ENCODE data around the gene ABHD16A. TPM values are rescaled to one million over a fixed set of nuclear protein-coding genes. Genes with fewer than 3 reads are reported as not detected.

ABHD16A gene
- total RNA-seq, 2 donors from 2014 or later: 48.9 TPM

DNA sequence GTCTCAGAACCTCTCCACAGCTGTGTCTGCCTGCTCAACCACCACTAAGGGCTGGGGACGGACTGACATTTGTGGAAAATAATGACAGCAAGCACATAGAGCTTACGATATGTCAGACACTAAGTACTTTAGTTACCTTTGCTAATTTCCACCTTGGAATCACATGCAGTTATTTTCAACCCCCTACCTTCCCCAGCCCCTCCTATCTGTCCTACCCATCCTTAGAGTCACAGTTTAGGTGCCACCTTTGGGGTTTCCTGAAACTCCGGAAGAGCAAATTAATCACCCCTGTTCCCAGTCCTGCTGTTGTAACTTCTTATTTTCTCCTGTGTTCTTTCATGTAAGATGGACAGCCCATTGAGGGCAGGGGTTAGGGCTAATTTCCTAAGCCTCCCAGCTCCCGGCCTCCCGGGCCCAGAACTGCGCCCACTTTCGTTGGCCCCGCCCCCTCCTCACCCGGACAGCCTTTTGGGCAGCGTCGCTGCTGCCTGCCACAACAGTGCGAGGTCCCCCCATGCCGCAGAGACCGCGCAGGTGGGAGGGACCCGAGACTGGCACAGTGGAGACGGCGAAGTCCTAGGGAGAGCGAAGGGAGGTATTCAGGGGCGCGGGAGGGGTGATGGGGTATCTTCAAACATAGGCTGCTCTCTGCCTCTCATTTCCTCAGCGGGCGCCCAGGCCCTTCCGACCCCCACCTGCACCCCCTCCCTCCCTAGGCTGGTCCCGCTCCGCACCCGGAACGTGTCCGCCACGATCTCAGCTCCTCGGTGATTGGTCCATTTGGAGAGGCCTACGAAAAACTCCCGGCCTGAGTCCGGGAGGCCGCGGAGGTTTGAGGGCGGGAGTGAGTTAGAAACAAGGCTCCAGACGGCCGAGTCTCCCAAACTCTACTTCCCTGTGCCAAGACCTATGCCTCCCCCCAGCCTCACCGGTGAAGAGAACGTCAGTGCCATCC, 24.9 kb upstream of the ABHD16A start:
- Mint-ChIP-seq H3K4me3 (peak overlapping the region; percentile 55 to 83), H3K27ac (no peak overlapping the region), H3K27me3 (ENCODE audit: low read depth) (no peaks in the 10 kb centered on the region), H3K36me3 (ENCODE audit: insufficient read depth in 2 of 2) (peaks cover 3 to 12% of the 10 kb centered on the region in 2 donors), H3K4me1 (ENCODE audit: low read depth) (peaks cover 54% of the 10 kb centered on the region), H3K9me3 (no peaks in the 10 kb centered on the region)
- ATAC-seq (replicated peaks in 1 of 2) (no peak), DNase-seq (no peak)

DNA sequence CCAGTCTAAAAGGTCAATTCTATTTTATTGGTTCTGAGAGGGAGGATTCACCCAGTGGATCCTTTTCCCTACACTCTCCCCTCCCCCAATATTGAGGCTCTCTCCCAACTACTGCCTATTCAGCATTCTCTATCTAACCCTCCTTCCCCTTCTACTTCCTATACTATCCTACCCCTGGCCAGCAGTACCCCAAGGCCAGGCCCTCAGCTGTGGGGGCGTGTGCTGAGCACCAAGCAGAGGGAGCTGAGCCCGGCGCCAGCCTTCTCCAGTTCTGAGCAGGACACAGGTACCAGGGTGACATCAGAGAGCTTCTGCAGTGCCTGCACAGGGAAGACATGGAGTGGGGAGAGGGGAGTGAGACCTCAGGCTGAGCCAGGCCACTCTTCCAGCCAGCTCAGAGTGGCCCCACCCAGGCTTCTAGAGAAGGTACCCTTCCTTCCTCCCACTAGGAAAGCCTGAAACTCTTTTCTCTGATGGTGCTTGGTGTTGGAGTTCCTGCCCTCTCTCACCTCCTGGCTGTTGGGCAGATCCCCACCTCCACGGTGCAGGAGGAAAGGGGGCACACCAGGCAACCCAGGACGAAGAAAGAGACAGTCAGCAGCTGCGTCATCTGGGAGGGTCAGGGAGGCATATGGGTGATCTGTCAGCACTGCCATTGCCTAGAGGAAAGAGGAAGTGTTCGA, 24.1 kb upstream of the ABHD16A start:
- Mint-ChIP-seq H3K4me1 (ENCODE audit: low read depth) (peaks cover 55% of the 10 kb centered on the region), H3K27ac (no peak overlapping the region), H3K9me3 (no peaks in the 10 kb centered on the region), H3K36me3 (ENCODE audit: insufficient read depth in 2 of 2) (peaks cover 3 to 12% of the 10 kb centered on the region in 2 donors), H3K27me3 (ENCODE audit: low read depth) (no peaks in the 10 kb centered on the region), H3K4me3 (peak overlapping the region; percentile 34 to 55)
- ATAC-seq (replicated peaks in 1 of 2): no peak
- no peak for DNase-seq

DNA sequence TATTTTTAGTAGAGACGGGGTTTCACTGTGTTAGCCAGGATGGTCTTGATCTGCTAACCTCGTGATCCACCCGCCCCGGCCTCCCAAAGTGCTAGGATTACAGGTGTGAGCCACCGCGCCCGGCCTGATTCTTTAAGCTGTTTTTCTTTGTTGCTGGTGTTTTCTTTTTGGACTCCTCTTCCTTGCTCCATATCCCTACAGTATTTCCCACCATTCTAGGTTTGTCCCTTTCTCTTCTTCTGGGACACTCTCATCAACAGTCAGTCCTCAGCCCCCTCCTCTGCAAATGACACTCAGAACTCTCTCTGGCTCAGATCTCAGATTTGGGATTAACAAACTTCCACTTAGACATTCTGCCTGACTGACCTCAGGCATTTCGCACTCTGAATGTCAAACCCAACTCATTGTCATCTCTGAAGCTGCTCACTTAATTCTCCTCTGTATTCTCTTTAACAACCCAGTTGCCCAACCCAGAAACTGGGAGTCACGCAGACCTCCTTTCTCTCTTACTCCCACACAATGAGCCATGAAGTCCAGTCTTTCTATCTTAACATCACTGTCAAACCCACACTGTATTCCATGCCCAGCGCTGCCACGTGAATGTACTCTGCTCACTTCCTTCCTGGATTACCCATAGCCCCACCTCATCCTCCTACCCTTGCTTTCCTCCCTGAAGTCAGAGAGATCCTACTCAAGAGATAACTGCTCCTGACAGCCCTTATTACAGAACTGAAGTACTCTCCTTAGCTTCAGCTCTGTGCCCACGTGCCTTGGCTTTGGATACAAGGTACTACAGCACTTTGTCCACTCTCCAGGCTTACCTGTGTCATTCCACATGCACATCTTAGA, 22.6 kb upstream of the ABHD16A start:
- Mint-ChIP-seq H3K36me3 (ENCODE audit: insufficient read depth in 2 of 2) (peaks cover 0 to 5% of the 10 kb centered on the region in 2 donors), H3K9me3 (no peaks in the 10 kb centered on the region), H3K27me3 (ENCODE audit: low read depth) (no peaks in the 10 kb centered on the region), H3K4me3 (no peak overlapping the region), H3K27ac (no peak overlapping the region), H3K4me1 (ENCODE audit: low read depth) (peaks cover 56% of the 10 kb centered on the region)
- ATAC-seq (replicated peaks in 1 of 2) (peak in 1 of 2 donors; percentile 12), DNase-seq (no peak)

DNA sequence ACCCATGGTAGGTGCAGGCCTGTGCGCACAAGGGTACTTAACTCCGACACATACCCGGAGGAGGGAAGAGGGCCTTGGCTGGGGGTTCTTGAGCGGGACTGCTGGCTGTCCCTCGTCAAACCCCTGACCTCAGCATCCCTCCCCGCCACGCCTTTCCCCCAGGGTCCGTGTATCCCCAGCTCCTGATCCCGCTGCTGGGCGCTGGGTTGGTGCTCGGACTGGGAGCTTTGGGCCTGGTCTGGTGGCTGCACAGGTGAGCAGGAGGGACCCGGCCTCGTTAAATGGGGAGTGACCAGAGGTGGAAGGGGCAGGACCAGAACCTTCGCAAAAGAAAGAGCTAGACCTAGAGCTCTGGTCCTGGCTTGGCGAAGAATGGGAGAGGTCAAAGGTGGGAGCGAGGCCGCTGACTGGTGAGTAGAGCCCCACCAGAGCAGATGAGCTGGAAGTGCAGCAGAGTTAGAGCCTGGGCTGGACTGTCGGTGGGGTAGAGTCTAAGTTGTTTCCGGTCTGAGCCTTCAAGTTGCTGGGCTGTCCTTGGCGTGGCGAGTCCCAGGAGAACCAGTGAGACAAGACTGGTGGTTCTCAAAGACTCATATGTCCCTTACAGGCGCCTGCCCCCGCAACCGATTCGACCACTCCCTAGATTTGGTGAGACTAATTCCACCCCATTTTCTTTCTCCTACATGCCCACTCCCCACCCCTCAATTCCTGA, 21.0 kb upstream of the ABHD16A start:
- no peak overlapping the region for H3K27ac Mint-ChIP-seq
- H3K9me3 Mint-ChIP-seq: no peaks in the 10 kb centered on the region
- DNase-seq: no peak
- peaks cover 44% of the 10 kb centered on the region for H3K4me1 Mint-ChIP-seq (ENCODE audit: low read depth)
- H3K4me3 Mint-ChIP-seq: no peak overlapping the region
- no peaks in the 10 kb centered on the region for H3K27me3 Mint-ChIP-seq (ENCODE audit: low read depth)
- H3K36me3 Mint-ChIP-seq (ENCODE audit: insufficient read depth in 2 of 2): peaks cover 0 to 2% of the 10 kb centered on the region in 2 donors
- ATAC-seq (replicated peaks in 1 of 2): no peak

DNA sequence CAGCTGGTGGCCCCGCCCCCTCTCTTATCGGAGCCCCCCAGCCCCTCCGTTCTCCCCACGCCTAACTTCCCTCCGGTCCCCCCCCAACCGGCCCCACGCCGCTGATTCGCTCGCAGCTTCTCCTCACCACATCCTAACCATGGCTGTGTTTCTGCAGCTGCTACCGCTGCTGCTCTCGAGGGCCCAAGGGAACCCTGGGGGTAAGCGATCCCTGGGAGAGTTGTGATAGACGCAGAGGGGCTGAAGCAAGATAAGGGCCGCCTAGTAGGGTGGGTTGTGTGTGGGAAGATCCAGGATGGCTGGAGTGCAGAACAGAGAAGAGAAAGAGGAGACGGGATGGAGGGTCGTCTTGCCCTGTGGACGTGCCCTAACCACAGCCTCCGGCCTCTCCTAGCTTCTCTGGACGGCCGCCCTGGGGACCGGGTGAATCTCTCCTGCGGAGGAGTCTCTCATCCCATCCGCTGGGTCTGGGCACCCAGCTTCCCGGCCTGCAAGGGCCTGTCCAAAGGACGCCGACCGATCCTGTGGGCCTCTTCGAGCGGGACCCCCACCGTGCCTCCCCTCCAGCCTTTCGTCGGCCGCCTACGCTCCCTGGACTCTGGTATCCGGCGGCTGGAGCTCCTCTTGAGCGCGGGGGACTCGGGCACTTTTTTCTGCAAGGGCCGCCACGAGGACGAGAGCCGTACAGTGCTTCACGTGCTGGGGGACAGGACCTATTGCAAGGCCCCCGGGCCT, 20.3 kb upstream of the ABHD16A start, which contains the start of gene MPIG6B:
Gene MPIG6B (plus strand): TSS at position 129 of the 735 bp plus-strand sequence. CDS start 11 bp downstream, at position 140.
- H3K36me3 Mint-ChIP-seq (ENCODE audit: insufficient read depth in 2 of 2): peaks cover 0 to 2% of the 10 kb centered on the region in 2 donors
- ATAC-seq (replicated peaks in 1 of 2) (no peak), DNase-seq (no peak)
- H3K4me3 Mint-ChIP-seq: no peak within 1 kb of the TSS
- H3K4me1 Mint-ChIP-seq (ENCODE audit: low read depth): peaks cover 37% of the 10 kb centered on the region
- no peaks in the 10 kb centered on the region for H3K27me3 Mint-ChIP-seq (ENCODE audit: low read depth)
- no peak within 1 kb of the TSS for H3K27ac Mint-ChIP-seq
- no peaks in the 10 kb centered on the region for H3K9me3 Mint-ChIP-seq

DNA sequence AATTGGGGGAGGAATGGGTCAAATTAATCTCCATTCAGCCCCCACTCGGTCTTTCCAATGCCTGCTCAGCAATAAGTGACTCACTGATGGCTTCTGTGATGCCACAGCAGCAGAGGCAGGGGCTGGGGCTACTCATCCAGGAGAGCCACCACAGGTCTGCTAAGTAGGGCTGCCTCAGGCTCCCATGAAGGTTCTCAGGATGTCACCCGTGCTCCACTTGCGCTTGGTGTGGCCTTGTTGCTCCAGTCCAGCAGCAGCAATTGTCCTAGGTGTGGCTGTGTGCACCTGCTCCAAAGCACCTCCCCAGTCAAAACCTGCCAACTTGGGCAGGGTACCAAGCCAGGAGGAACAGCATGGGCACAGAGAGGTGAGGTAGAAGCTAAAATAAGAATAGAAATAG, 19.0 kb upstream of the ABHD16A start:
- H3K36me3 Mint-ChIP-seq (ENCODE audit: insufficient read depth in 2 of 2): peaks cover 0 to 2% of the 10 kb centered on the region in 2 donors
- no peaks in the 10 kb centered on the region for H3K9me3 Mint-ChIP-seq
- H3K4me3 Mint-ChIP-seq: no peak overlapping the region
- peaks cover 28% of the 10 kb centered on the region for H3K4me1 Mint-ChIP-seq (ENCODE audit: low read depth)
- H3K27ac Mint-ChIP-seq: no peak overlapping the region
- no peak for DNase-seq
- H3K27me3 Mint-ChIP-seq (ENCODE audit: low read depth): no peaks in the 10 kb centered on the region
- ATAC-seq (replicated peaks in 1 of 2): no peak

DNA sequence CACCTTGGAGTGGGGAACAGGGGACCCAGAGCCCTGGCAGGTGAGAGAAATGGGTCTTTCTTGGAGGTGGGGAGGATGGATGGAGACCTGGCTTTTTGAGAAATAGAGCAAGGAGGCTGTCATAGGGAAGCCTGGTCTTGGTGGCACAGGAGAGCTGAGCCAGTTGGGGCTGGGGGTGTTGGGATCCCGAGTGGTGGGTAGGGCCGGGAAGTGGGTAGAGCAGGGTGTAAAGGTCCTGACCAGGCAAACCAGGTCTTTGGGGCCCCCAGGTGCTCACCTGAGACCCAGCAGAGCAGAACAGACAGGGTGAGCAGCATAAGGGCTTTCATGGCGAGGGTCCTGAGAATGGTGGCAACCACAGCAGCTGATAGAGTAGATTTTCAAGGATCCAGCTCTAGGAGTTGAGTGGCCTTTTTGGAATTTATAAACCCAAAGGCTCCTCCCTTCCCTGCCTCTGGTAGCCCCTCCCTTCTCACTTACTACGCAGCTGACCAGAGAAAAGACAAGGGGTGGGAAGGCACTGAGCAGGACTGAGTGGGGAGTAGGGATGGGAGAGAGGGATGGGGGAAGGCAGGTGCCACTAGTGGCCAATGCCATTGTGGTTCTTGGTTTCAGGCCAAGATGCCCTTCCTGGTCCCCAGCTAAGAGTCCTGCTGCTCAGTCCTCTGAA, 18.4 kb upstream of the ABHD16A start, which contains the start of gene LY6G6C:
Gene LY6G6C (minus strand): TSS at position 396 of the 670 bp plus-strand sequence. CDS start 67 bp downstream, at position 329.
- Mint-ChIP-seq H3K36me3 (ENCODE audit: insufficient read depth in 2 of 2) (peaks cover 0 to 2% of the 10 kb centered on the region in 2 donors), H3K4me1 (ENCODE audit: low read depth) (peaks cover 21% of the 10 kb centered on the region), H3K27me3 (ENCODE audit: low read depth) (no peaks in the 10 kb centered on the region), H3K27ac (no peak within 1 kb of the TSS), H3K4me3 (no peak within 1 kb of the TSS), H3K9me3 (no peaks in the 10 kb centered on the region)
- DNase-seq (no peak), ATAC-seq (replicated peaks in 1 of 2) (no peak)

DNA sequence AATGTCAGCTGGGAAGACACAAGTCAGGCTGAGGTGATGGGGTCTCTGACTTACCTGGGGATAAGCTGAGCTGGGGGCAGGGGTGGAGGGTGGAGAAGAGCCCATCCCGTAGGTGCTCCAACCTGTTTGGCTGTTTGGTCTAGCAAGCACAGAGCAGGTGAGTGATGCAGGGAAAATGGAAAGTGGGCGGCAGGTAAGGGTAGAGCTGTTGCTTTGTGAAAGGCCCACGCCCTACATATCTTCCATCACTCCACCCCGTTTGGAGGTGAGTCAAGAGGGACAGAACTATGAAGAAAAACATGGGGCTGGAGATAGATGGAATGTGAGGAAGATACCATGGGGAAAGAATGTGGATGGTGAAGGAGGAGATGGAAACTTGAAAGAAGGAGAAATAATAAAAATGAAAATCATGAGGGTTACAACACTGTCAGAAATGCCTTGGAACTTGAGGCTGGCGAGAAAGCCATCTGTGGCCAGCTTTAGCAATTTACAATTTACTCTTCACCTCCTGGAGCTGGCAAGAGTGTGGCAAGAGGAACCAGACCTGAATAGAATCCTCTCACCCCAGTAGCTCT, 17.2 kb upstream of the ABHD16A start:
- Mint-ChIP-seq H3K27me3 (ENCODE audit: low read depth) (no peaks in the 10 kb centered on the region), H3K36me3 (ENCODE audit: insufficient read depth in 2 of 2) (no peaks in the 10 kb centered on the region), H3K4me1 (ENCODE audit: low read depth) (peaks cover 9% of the 10 kb centered on the region), H3K4me3 (no peak overlapping the region), H3K9me3 (no peaks in the 10 kb centered on the region), H3K27ac (no peak overlapping the region)
- ATAC-seq (replicated peaks in 1 of 2) (no peak), DNase-seq (no peak)

DNA sequence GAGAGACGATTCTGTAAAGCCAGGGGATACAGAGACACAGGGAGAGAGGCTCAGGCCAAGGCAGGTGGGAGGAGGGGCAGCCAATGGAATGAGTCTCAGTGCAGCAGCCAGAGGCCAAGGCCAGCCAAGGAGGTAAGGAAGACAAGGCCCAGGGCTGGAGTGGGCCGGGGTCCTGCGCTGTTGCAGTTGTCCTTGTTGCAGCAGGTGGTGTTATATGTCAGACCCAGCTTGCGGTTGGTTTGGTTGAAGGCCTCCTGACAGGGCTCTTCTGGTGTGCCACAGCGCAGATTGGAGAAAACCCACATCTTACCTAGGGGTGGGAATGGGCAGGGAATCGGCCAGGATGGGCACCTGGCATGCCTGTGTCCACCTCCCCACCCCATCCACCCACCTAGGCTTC, 15.9 kb upstream of the ABHD16A start:
- Mint-ChIP-seq H3K4me3 (no peak overlapping the region), H3K9me3 (no peaks in the 10 kb centered on the region), H3K36me3 (ENCODE audit: insufficient read depth in 2 of 2) (no peaks in the 10 kb centered on the region), H3K4me1 (ENCODE audit: low read depth) (peaks cover 13% of the 10 kb centered on the region), H3K27me3 (ENCODE audit: low read depth) (peaks cover 3% of the 10 kb centered on the region), H3K27ac (no peak overlapping the region)
- ATAC-seq (replicated peaks in 1 of 2): no peak
- no peak for DNase-seq

DNA sequence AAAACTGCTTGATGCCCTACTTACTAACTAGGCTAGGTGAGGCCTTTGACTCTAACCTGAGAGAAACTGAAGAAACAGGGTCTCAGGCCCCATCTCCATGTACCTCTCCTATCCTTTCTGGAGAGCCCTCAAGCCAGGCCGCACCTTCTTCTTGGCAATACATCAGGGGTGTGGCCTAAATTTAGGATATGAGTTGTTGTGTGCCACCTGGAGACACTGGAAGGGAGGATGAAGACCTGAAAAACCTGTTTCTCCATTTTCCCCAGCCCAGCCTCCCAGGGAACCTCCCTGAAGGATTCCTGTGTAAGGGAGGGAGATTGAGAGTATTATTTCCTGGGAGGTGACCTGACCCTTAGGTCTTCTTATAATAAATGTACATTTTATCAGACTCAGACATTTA, 15.1 kb upstream of the ABHD16A start:
- ATAC-seq (replicated peaks in 1 of 2) (no peak), DNase-seq (no peak)
- no peak overlapping the region for H3K4me3 Mint-ChIP-seq
- no peaks in the 10 kb centered on the region for H3K36me3 Mint-ChIP-seq (ENCODE audit: insufficient read depth in 2 of 2)
- peaks cover 13% of the 10 kb centered on the region for H3K4me1 Mint-ChIP-seq (ENCODE audit: low read depth)
- peaks cover 6% of the 10 kb centered on the region for H3K27me3 Mint-ChIP-seq (ENCODE audit: low read depth)
- H3K27ac Mint-ChIP-seq: no peak overlapping the region
- no peaks in the 10 kb centered on the region for H3K9me3 Mint-ChIP-seq

DNA sequence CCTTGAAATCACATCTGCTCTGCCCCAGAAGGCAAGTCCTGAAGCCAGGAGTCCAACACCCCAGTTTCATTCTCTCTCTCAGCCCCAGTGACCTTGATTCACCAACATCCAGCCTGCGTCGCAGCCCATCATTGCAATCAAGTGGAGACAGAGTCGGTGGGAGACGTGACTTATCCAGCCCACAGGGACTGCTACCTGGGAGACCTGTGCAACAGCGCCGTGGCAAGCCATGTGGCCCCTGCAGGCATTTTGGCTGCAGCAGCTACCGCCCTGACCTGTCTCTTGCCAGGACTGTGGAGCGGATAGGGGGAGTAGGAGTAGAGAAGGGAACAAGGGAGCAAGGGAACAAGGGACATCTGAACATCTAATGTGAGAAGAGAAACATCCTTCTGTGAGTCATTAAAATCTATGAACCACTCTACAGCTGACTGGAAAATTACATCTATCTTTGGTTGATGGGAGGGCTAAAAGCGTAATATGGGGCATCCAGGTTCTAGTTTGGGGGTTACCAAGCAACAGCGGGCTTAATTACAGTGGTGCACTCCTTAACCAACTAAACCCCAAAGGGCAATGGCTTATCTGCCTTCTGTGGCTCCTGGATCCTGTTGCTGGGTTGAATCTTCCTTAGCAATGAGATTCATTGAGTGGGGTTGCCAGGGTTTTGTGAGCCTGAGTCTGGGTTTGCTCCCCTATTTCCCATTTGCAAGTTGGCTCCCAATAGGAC, 14.5 kb upstream of the ABHD16A start:
- Mint-ChIP-seq H3K36me3 (ENCODE audit: insufficient read depth in 2 of 2) (no peaks in the 10 kb centered on the region), H3K4me3 (no peak overlapping the region), H3K27me3 (ENCODE audit: low read depth) (peaks cover 6% of the 10 kb centered on the region), H3K9me3 (no peaks in the 10 kb centered on the region), H3K27ac (no peak overlapping the region), H3K4me1 (ENCODE audit: low read depth) (peaks cover 11% of the 10 kb centered on the region)
- ATAC-seq (replicated peaks in 1 of 2) (no peak), DNase-seq (no peak)
